Keratinocyte (primary cell): ENCODE measurements around the gene NAALADL2.

ENCODE experiments used
- CTCF ChIP-seq, 3 experiments: IDR thresholded peaks in 1 of 3; conservative IDR thresholded peaks in 1 of 3; optimal IDR thresholded peaks in 1 of 3; 2 replicates in 2 of 3; 3 replicates in 1 of 3; pipeline versions ENCODE3 to v1.5.1; 2011; ENCODE audit warnings: low read length in 3 of 3, mild to moderate bottlenecking in 3 of 3, moderate library complexity in 2 of 3, control low read depth in 1 of 3, inconsistent platforms in 1 of 3; ENCODE audit not compliant: insufficient read depth in 2 of 3; ENCODE audit errors: extremely low read depth in 1 of 3
- EZH2 ChIP-seq: IDR thresholded peaks from one replicate; pipeline ENCODE4 v1.6.1; 2012; ENCODE audit warnings: inconsistent platforms, mild to moderate bottlenecking, low read length, moderate library complexity

GRCh38 chr3:174862666-174863065 is 3.5 kb downstream of the NAALADL2 start:
- TF ChIP-seq CTCF (optimal IDR thresholded peaks at IDR 0.05 in 1 of 3, IDR thresholded peaks at IDR 0.05 in 1 of 3, conservative IDR thresholded peaks at IDR 0.05 in 1 of 3; ENCODE audit: extremely low read depth in 1 of 3, insufficient read depth in 2 of 3, low read length in 3 of 3): no peak
- no peak for TF ChIP-seq EZH2
